ENCODE data around the gene ZNF777. TPM values are rescaled to one million over a fixed set of nuclear protein-coding genes. Genes with fewer than 3 reads are reported as not detected.
"Not testable (repeated sequence)": the region's sequence is repeated elsewhere in the genome, so short reads cannot be mapped to it uniquely, and the experiment has no call there.

ZNF777 gene
- total RNA-seq, 2 experiments from 2014 or later, result 8.7 to 9.7 TPM

- H3K27ac Mint-ChIP-seq, result no peak overlapping the region
- H3K4me3 Mint-ChIP-seq, result peak overlapping the region; percentile 34
- CTCF ChIA-PET, result interaction anchor here (0.8 to 2.6 kb wide), 12 partner anchors 11 to 289 kb away, joined by 3 to 13 read pairs (median 4); partner anchors contain the start of gene ZNF398
These were observed 37.3 kb downstream of the ZNF777 start for GRCh38 chr7:149423449-149424110.

GRCh38 chr7:149422914-149423301 lies 38.0 kb downstream of the ZNF777 start:
- peaks cover 7% of the 10 kb centered on the region for H3K4me1 Mint-ChIP-seq (ENCODE audit: low read depth)
- CTCF ChIA-PET, result interaction anchor here (0.6 to 2.6 kb wide), 21 partner anchors 8 to 415 kb away, joined by 3 to 13 read pairs (median 4); partner anchors contain the start of genes ZNF282, ZNF398 and ZNF777
- peaks cover 2% of the 10 kb centered on the region for H3K27me3 Mint-ChIP-seq (ENCODE audit: low read depth)
- no peak overlapping the region for H3K27ac Mint-ChIP-seq
- DNase-seq, result peak; percentile 20
- H3K36me3 Mint-ChIP-seq (ENCODE audit: low read depth), result no peaks in the 10 kb centered on the region
- peak overlapping the region; percentile 46 for H3K4me3 Mint-ChIP-seq
- intact Hi-C loops (cut with micrococcal nuclease), result loop anchor here (1.0 to 10.0 kb wide), 13 partner anchors 37 to 436 kb away; partner anchors contain the start of genes ZNF212, ZNF398, ZNF425 and ZNF746
- no peaks in the 10 kb centered on the region for H3K9me3 Mint-ChIP-seq

More at GRCh38 chr7:149423449-149424110, 37.3 kb downstream of the ZNF777 start:
- Mint-ChIP-seq H3K9me3 (no peaks in the 10 kb centered on the region), H3K4me1 (ENCODE audit: low read depth) (peaks cover 7% of the 10 kb centered on the region), H3K36me3 (ENCODE audit: low read depth) (no peaks in the 10 kb centered on the region), H3K27me3 (ENCODE audit: low read depth) (peaks cover 2% of the 10 kb centered on the region)
- no peak for DNase-seq
- intact Hi-C loops (cut with micrococcal nuclease), result loop anchor here (2.0 to 10.0 kb wide), 2 partner anchors 291 to 297 kb away; partner anchors contain the start of gene ZNF425

- DNase-seq, result peak; percentile 66
- Mint-ChIP-seq H3K9me3 (no peaks in the 10 kb centered on the region), H3K27me3 (ENCODE audit: low read depth) (peaks cover 2% of the 10 kb centered on the region), H3K27ac (peak overlapping the region; percentile 65), H3K36me3 (ENCODE audit: low read depth) (no peaks in the 10 kb centered on the region), H3K4me3 (peak overlapping the region; percentile 67), H3K4me1 (ENCODE audit: low read depth) (peaks cover 7% of the 10 kb centered on the region)
- CTCF ChIA-PET, result interaction anchor here (0.6 to 2.6 kb wide), 25 partner anchors 8 to 415 kb away, joined by 3 to 13 read pairs (median 3); partner anchors contain the start of genes ZNF282, ZNF398 and ZNF777
- intact Hi-C loops (cut with micrococcal nuclease), result loop anchor here (1.0 to 10.0 kb wide), 13 partner anchors 38 to 435 kb away; partner anchors contain the start of genes ZNF212, ZNF398, ZNF425 and ZNF746
These were observed 38.5 kb downstream of the ZNF777 start for GRCh38 chr7:149422162-149422913.

- CTCF ChIA-PET, result interaction anchor here (0.5 to 1.1 kb wide), 2 partner anchors 185 to 242 kb away, joined by 3 to 4 read pairs; no protein-coding TSS in a partner anchor
- no peak overlapping the region for H3K27ac Mint-ChIP-seq
These were observed 40.9 kb downstream of the ZNF777 start for GRCh38 chr7:149420006-149420405.

GRCh38 chr7:149415391-149416071 lies 45.3 kb downstream of the ZNF777 start:
- CTCF ChIA-PET, result no interaction called here
- H3K27ac Mint-ChIP-seq, result peak overlapping the region; percentile 16
- peak overlapping the region; percentile 42 for H3K4me3 Mint-ChIP-seq
- intact Hi-C loops (cut with micrococcal nuclease), result no loop called here
- no peaks in the 10 kb centered on the region for H3K36me3 Mint-ChIP-seq (ENCODE audit: low read depth)
- H3K27me3 Mint-ChIP-seq (ENCODE audit: low read depth), result peaks cover 25% of the 10 kb centered on the region
- peaks cover 5% of the 10 kb centered on the region for H3K4me1 Mint-ChIP-seq (ENCODE audit: low read depth)
- H3K9me3 Mint-ChIP-seq, result no peaks in the 10 kb centered on the region
- no peak for DNase-seq

More at GRCh38 chr7:149420006-149420405, 40.9 kb downstream of the ZNF777 start:
- Mint-ChIP-seq H3K36me3 (ENCODE audit: low read depth) (no peaks in the 10 kb centered on the region), H3K9me3 (no peaks in the 10 kb centered on the region), H3K27me3 (ENCODE audit: low read depth) (peaks cover 6% of the 10 kb centered on the region), H3K4me3 (no peak overlapping the region), H3K4me1 (ENCODE audit: low read depth) (peaks cover 7% of the 10 kb centered on the region)
- intact Hi-C loops (cut with micrococcal nuclease), result loop anchor here (10.0 kb wide), 1 partner anchor 295 kb away; a partner anchor contains a TSS
- DNase-seq, result no peak

- CTCF ChIA-PET, result interaction anchor here (0.9 to 1.0 kb wide), 2 partner anchors 8 to 46 kb away, joined by 3 read pairs; partner anchors contain the start of gene ZNF777
These were observed 46.0 kb downstream of the ZNF777 start for GRCh38 chr7:149414745-149415390.

GRCh38 chr7:149414171-149414570 lies 46.7 kb downstream of the ZNF777 start:
- H3K4me3 Mint-ChIP-seq, result no peak overlapping the region
- no peak for DNase-seq
- H3K27ac Mint-ChIP-seq, result no peak overlapping the region
- intact Hi-C loops (cut with micrococcal nuclease), result no loop called here
- H3K9me3 Mint-ChIP-seq, result no peaks in the 10 kb centered on the region
- H3K27me3 Mint-ChIP-seq (ENCODE audit: low read depth), result peaks cover 25% of the 10 kb centered on the region
- CTCF ChIA-PET, result interaction anchor here (0.9 to 1.0 kb wide), 2 partner anchors 9 to 47 kb away, joined by 3 read pairs; partner anchors contain the start of gene ZNF777
- no peaks in the 10 kb centered on the region for H3K36me3 Mint-ChIP-seq (ENCODE audit: low read depth)
- peaks cover 5% of the 10 kb centered on the region for H3K4me1 Mint-ChIP-seq (ENCODE audit: low read depth)

More at GRCh38 chr7:149414745-149415390, 46.0 kb downstream of the ZNF777 start:
- Mint-ChIP-seq H3K27ac (peak overlapping the region; percentile 16), H3K27me3 (ENCODE audit: low read depth) (peaks cover 25% of the 10 kb centered on the region), H3K4me3 (peak overlapping the region; percentile 42), H3K4me1 (ENCODE audit: low read depth) (peaks cover 5% of the 10 kb centered on the region), H3K36me3 (ENCODE audit: low read depth) (no peaks in the 10 kb centered on the region), H3K9me3 (no peaks in the 10 kb centered on the region)
- intact Hi-C loops (cut with micrococcal nuclease), result no loop called here
- DNase-seq, result peak; percentile 66

GRCh38 chr7:149413083-149413482 lies 47.8 kb downstream of the ZNF777 start:
- H3K27ac Mint-ChIP-seq; H3K4me3 Mint-ChIP-seq; DNase-seq; H3K9me3 Mint-ChIP-seq; H3K36me3 Mint-ChIP-seq (ENCODE audit: low read depth); intact Hi-C loops (cut with micrococcal nuclease); H3K4me1 Mint-ChIP-seq (ENCODE audit: low read depth): not testable (repeated sequence)
- peaks cover 25% of the 10 kb centered on the region for H3K27me3 Mint-ChIP-seq (ENCODE audit: low read depth)
- CTCF ChIA-PET, result interaction anchor here (0.8 to 1.7 kb wide), 2 partner anchors 9 to 10 kb away, joined by 3 to 4 read pairs; no protein-coding TSS in a partner anchor

GRCh38 chr7:149409895-149410294 lies 51.0 kb downstream of the ZNF777 start:
- no peak overlapping the region for H3K27ac Mint-ChIP-seq
- intact Hi-C loops (cut with micrococcal nuclease), result no loop called here
- no peak overlapping the region for H3K4me3 Mint-ChIP-seq
- CTCF ChIA-PET, result no interaction called here
- H3K27me3 Mint-ChIP-seq (ENCODE audit: low read depth), result peaks cover 20% of the 10 kb centered on the region
- no peak for DNase-seq
- H3K36me3 Mint-ChIP-seq (ENCODE audit: low read depth), result no peaks in the 10 kb centered on the region
- no peaks in the 10 kb centered on the region for H3K9me3 Mint-ChIP-seq
- peaks cover 5% of the 10 kb centered on the region for H3K4me1 Mint-ChIP-seq (ENCODE audit: low read depth)

GRCh38 chr7:149404825-149405224 lies 56.0 kb downstream of the ZNF777 start:
- CTCF ChIA-PET, result interaction anchor here (0.6 to 0.7 kb wide), 2 partner anchors 15 to 196 kb away, joined by 3 to 4 read pairs; no protein-coding TSS in a partner anchor
- peaks cover 3% of the 10 kb centered on the region for H3K27me3 Mint-ChIP-seq (ENCODE audit: low read depth)
- DNase-seq, result no peak
- no peaks in the 10 kb centered on the region for H3K4me1 Mint-ChIP-seq (ENCODE audit: low read depth)
- H3K9me3 Mint-ChIP-seq, result no peaks in the 10 kb centered on the region
- intact Hi-C loops (cut with micrococcal nuclease), result no loop called here
- H3K4me3 Mint-ChIP-seq, result no peak overlapping the region
- H3K27ac Mint-ChIP-seq, result no peak overlapping the region
- no peaks in the 10 kb centered on the region for H3K36me3 Mint-ChIP-seq (ENCODE audit: low read depth)

- Mint-ChIP-seq H3K9me3 (no peaks in the 10 kb centered on the region), H3K4me3 (no peak overlapping the region), H3K27ac (no peak overlapping the region), H3K36me3 (ENCODE audit: low read depth) (no peaks in the 10 kb centered on the region), H3K27me3 (ENCODE audit: low read depth) (peaks cover 3% of the 10 kb centered on the region), H3K4me1 (ENCODE audit: low read depth) (no peaks in the 10 kb centered on the region)
- CTCF ChIA-PET, result interaction anchor here (0.7 kb wide), 1 partner anchor 15 kb away, joined by 4 read pairs; no protein-coding TSS in a partner anchor
- intact Hi-C loops (cut with micrococcal nuclease), result no loop called here
- no peak for DNase-seq
These were observed 56.5 kb downstream of the ZNF777 start for GRCh38 chr7:149404396-149404795.
